HTERT RPE-1 (cell line): ENCODE results near the gene AP1M1.

Source experiments
- in situ Hi-C: fragments of 300-500 bp; cut with MboI; formaldehyde crosslinking; loops from 4 replicates; pipeline ENCODE4 v1.14.3; 2020; ENCODE audit warnings: low sequenced_read_pairs

Gene AP1M1

GRCh38 chr19:16228637-16229321, 31.1 kb downstream of the AP1M1 start:
- in situ Hi-C loops, result no loop called here

GRCh38 chr19:16229322-16229641, 31.6 kb downstream of the AP1M1 start:
- in situ Hi-C loops, result no loop called here

GRCh38 chr19:16232127-16232526, 34.4 kb downstream of the AP1M1 start:
- in situ Hi-C loops, result no loop called here

GRCh38 chr19:16232568-16232967, 34.9 kb downstream of the AP1M1 start:
- in situ Hi-C loops, result no loop called here

- in situ Hi-C loops, result no loop called here
These were observed 35.5 kb downstream of the AP1M1 start for GRCh38 chr19:16233081-16233776.

GRCh38 chr19:16233836-16234551, 36.3 kb downstream of the AP1M1 start:
- in situ Hi-C loops, result no loop called here

GRCh38 chr19:16234552-16235445, 37.1 kb downstream of the AP1M1 start:
- in situ Hi-C loops, result no loop called here

GRCh38 chr19:16235811-16236652, 38.3 kb downstream of the AP1M1 start:
- in situ Hi-C loops, result no loop called here

- in situ Hi-C loops, result no loop called here
These were observed 46.4 kb downstream of the AP1M1 start for GRCh38 chr19:16244091-16244490.

- in situ Hi-C loops, result no loop called here
These were observed 49.9 kb downstream of the AP1M1 start for GRCh38 chr19:16247353-16248182.

- in situ Hi-C loops, result no loop called here
These were observed 50.8 kb downstream of the AP1M1 start for GRCh38 chr19:16248380-16249023.

GRCh38 chr19:16249826-16250404, 52.2 kb downstream of the AP1M1 start:
- in situ Hi-C loops, result loop anchor here (25.0 kb wide), 1 partner anchor 137 kb away; no protein-coding TSS in a partner anchor

- in situ Hi-C loops, result loop anchor here (25.0 kb wide), 1 partner anchor 135 kb away; no protein-coding TSS in a partner anchor
These were observed 54.9 kb downstream of the AP1M1 start for GRCh38 chr19:16252459-16253205.

- in situ Hi-C loops, result loop anchor here (25.0 kb wide), 1 partner anchor 132 kb away; no protein-coding TSS in a partner anchor
These were observed 57.2 kb downstream of the AP1M1 start for GRCh38 chr19:16254851-16255408.

- in situ Hi-C loops, result loop anchor here (25.0 kb wide), 1 partner anchor 130 kb away; no protein-coding TSS in a partner anchor
These were observed 59.8 kb downstream of the AP1M1 start for GRCh38 chr19:16257509-16258002.

- in situ Hi-C loops, result loop anchor here (25.0 kb wide), 1 partner anchor 129 kb away; no protein-coding TSS in a partner anchor
These were observed 60.8 kb downstream of the AP1M1 start for GRCh38 chr19:16258440-16258903.
